Kasumi-1 (cell line): ENCODE results near the gene TBX4.
"Not testable (repeated sequence)": the region's sequence is repeated elsewhere in the genome, so short reads cannot be mapped to it uniquely, and the experiment has no call there.

Experiments used
- DNase-seq, 2 experiments: peaks; one replicate each; lab custom pipeline; 2025; lab: John Stamatoyannopoulos, UW

TBX4 gene

GRCh38 chr17:61527441-61527840, 75.2 kb downstream of the TBX4 start:
- not testable (repeated sequence) for DNase-seq

DNA sequence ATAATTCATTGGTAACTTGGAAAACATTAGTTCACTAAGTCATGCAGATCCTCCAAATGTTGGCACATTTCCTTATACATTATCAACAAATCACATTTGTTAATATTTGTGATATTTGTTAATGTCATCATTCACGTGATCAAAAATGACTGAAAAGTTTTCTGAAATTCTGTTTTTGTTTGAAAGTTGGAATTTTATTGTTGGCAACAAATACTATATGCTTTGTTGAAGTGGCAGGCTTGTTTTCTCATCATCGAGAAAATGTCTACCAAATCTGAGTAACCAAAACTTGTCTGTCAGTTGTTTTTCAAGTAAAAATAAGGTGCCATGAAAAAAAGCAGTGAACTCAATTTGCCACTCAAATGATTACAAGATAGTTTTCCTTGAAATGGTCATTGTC, 75.9 kb downstream of the TBX4 start:
- DNase-seq = no peak

GRCh38 chr17:61531223-61531622, 79.0 kb downstream of the TBX4 start:
- DNase-seq = no peak

DNA sequence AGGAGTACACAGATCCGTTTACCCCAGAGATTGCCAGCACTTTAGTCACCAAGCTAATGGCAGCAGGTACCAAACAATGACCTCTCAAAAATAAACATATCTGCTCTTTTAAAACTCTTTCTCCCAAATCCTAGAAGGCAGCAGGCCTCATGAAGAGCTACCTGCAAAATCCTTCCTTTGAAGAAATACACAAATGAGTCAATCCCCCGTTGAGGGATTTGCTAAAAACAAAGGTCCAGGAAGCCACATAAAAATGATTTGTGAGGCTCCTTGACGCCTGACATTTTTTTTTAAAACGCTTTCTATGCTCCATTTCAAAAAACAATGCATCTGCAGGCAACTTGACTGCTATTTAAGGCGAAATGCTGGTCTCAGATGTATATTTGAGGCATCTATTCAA, 80.6 kb downstream of the TBX4 start:
- no peak for DNase-seq

- DNase-seq = no peak
These were observed 81.6 kb downstream of the TBX4 start for GRCh38 chr17:61533797-61534196.

- DNase-seq = no peak
These were observed 82.2 kb downstream of the TBX4 start for GRCh38 chr17:61534414-61534813.
